KMS-11 (cell line): ENCODE results near the gene PDZD8.

Experiments used
- H2AFZ ChIP-seq: fragments of 200-600 bp; sonication (generic); 2 replicates; pipeline ENCODE4 v1.6.1; 2016; ENCODE audit warnings: antibody characterized with exemption, mixed run types, low read depth
- H3K27ac ChIP-seq: fragments of 200-600 bp; sonication (generic); 2 replicates; pipeline ENCODE4 v1.6.1; 2016; ENCODE audit warnings: mild to moderate bottlenecking, mixed run types
- H3K27me3 ChIP-seq: fragments of 200-600 bp; sonication (generic); 2 replicates; pipeline ENCODE4 v1.6.1; 2017; ENCODE audit warnings: mild to moderate bottlenecking, low read depth, mixed run types, moderate library complexity; ENCODE audit not compliant: insufficient read depth
- H3K36me3 ChIP-seq: fragments of 200-600 bp; sonication (generic); 2 replicates; pipeline ENCODE4 v1.6.1; 2017; ENCODE audit warnings: mild to moderate bottlenecking, mixed run types; ENCODE audit not compliant: insufficient read depth
- H3K4me1 ChIP-seq: fragments of 200-600 bp; sonication (generic); 2 replicates; pipeline ENCODE4 v1.6.1; 2016; ENCODE audit warnings: mild to moderate bottlenecking, low read depth, mixed run types; ENCODE audit not compliant: poor library complexity, severe bottlenecking
- H3K4me2 ChIP-seq: fragments of 200-600 bp; sonication (generic); 2 replicates; pipeline ENCODE4 v1.7.0; 2016; ENCODE audit warnings: mild to moderate bottlenecking, mixed run types
- H3K4me3 ChIP-seq: fragments of 200-600 bp; sonication (generic); IDR thresholded peaks from 2 replicates; pipeline ENCODE4 v1.6.1; 2017; ENCODE audit warnings: low read depth, low read length, mixed read lengths; ENCODE audit not compliant: insufficient read depth
- H3K79me2 ChIP-seq: fragments of 200-600 bp; sonication (generic); 2 replicates; pipeline ENCODE4 v1.6.1; 2016; ENCODE audit warnings: low read depth, mixed run types; ENCODE audit not compliant: insufficient read depth
- H3K9ac ChIP-seq: fragments of 200-600 bp; sonication (generic); 2 replicates; pipeline ENCODE4 v1.6.1; 2016; ENCODE audit warnings: mild to moderate bottlenecking, mixed run types
- H4K20me1 ChIP-seq: fragments of 200-600 bp; sonication (generic); 2 replicates; pipeline ENCODE4 v1.6.1; 2016; ENCODE audit warnings: mild to moderate bottlenecking, mixed run types; ENCODE audit not compliant: insufficient read depth
- TF ChIP-seq, protein P1 (sequence below): fragments of 200-600 bp; sonication (generic); conservative IDR thresholded peaks from 2 replicates; pipeline ENCODE4 v1.6.1; 2017; ENCODE audit warnings: low read depth, mild to moderate bottlenecking, antibody characterized with exemption, low read length, moderate library complexity, mixed read lengths

The PDZD8 gene

DNA sequence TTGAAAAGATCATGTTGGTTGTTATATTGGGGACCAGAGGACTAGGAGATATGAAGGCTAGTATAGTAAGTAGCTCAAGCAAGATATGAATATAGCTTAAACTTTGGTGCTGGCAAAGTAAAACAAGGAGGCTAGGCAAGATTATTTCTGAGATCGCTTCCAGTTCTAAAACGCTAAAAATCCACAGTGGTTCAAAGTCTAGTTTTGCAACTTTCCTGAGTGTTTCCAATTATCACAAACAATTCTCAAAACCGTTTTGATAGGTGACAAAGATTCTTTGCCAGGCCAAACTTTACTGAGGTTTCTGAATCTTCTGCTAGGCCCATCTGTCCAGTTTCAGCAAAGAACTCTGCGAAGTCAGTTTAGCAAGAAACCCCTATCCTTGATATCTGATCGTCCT is 35.3 kb downstream of the PDZD8 start:
- H2AFZ ChIP-seq = no peak overlapping the region
- peaks cover 22% of the 10 kb centered on the region for H3K4me1 ChIP-seq
- no peak overlapping the region for H3K9ac ChIP-seq
- H3K4me2 ChIP-seq = no peak overlapping the region
- no peak overlapping the region for H3K27ac ChIP-seq
- TF ChIP-seq, protein P1, sequence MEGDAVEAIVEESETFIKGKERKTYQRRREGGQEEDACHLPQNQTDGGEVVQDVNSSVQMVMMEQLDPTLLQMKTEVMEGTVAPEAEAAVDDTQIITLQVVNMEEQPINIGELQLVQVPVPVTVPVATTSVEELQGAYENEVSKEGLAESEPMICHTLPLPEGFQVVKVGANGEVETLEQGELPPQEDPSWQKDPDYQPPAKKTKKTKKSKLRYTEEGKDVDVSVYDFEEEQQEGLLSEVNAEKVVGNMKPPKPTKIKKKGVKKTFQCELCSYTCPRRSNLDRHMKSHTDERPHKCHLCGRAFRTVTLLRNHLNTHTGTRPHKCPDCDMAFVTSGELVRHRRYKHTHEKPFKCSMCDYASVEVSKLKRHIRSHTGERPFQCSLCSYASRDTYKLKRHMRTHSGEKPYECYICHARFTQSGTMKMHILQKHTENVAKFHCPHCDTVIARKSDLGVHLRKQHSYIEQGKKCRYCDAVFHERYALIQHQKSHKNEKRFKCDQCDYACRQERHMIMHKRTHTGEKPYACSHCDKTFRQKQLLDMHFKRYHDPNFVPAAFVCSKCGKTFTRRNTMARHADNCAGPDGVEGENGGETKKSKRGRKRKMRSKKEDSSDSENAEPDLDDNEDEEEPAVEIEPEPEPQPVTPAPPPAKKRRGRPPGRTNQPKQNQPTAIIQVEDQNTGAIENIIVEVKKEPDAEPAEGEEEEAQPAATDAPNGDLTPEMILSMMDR = no peak
- H3K36me3 ChIP-seq = no peaks in the 10 kb centered on the region
- no peaks in the 10 kb centered on the region for H3K27me3 ChIP-seq
- H3K4me3 ChIP-seq = no peak overlapping the region
- H4K20me1 ChIP-seq = no peaks in the 10 kb centered on the region
- peaks cover 49% of the 10 kb centered on the region for H3K79me2 ChIP-seq

DNA sequence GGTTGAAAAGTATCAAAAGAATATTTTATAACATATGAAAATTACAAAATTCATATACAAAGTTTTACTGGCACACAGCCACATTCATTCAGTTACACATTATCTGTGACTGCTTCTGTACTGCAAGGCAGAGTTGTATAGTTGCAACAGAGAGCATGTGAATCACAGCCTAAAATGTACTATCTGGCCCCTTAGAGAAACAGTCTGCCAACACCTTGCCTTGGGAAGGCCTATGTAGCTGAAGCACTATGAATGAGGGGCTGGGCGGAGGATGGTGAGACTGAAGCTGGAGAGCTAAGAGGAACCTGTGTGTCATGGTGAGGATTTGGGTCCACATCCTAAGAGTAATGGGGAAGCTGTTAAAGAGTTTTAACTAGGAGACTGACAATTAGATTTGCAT is 35.7 kb downstream of the PDZD8 start:
- H3K9ac ChIP-seq = no peak overlapping the region
- no peaks in the 10 kb centered on the region for H4K20me1 ChIP-seq
- no peak overlapping the region for H3K27ac ChIP-seq
- TF ChIP-seq, protein P1 = no peak
- H3K27me3 ChIP-seq = no peaks in the 10 kb centered on the region
- H3K36me3 ChIP-seq = no peaks in the 10 kb centered on the region
- H3K79me2 ChIP-seq = peaks cover 49% of the 10 kb centered on the region
- peaks cover 22% of the 10 kb centered on the region for H3K4me1 ChIP-seq
- no peak overlapping the region for H3K4me3 ChIP-seq
- no peak overlapping the region for H2AFZ ChIP-seq
- no peak overlapping the region for H3K4me2 ChIP-seq

DNA sequence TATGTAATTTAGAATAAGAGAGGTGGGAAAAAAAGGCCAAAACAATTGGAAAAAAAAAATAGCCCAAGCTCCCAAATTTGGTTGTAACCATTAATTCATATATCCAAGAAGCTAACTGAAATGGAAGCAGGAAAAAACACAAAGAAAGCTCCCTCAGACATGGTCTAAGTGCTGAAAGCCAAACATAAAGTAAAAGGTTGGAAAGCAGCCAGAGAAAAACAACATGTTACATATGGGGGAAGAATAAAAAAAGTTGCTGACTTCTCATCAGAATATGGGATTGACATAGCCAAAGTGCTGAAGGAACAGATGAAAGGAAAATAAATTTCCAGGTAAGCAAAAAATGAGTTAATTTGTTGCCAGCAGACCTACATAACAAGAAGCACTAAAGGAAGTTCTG is 40.3 kb downstream of the PDZD8 start:
- Histone ChIP-seq H3K36me3 (no peaks in the 10 kb centered on the region), H3K27me3 (no peaks in the 10 kb centered on the region), H3K9ac (no peak overlapping the region), H3K4me2 (no peak overlapping the region), H3K79me2 (peaks cover 23% of the 10 kb centered on the region; the same call in 1 of the 2 replicates), H2AFZ (no peak overlapping the region), H3K4me3 (no peak overlapping the region), H4K20me1 (no peaks in the 10 kb centered on the region), H3K27ac (no peak overlapping the region), H3K4me1 (no peaks in the 10 kb centered on the region)
- TF ChIP-seq, protein P1 = no peak

DNA sequence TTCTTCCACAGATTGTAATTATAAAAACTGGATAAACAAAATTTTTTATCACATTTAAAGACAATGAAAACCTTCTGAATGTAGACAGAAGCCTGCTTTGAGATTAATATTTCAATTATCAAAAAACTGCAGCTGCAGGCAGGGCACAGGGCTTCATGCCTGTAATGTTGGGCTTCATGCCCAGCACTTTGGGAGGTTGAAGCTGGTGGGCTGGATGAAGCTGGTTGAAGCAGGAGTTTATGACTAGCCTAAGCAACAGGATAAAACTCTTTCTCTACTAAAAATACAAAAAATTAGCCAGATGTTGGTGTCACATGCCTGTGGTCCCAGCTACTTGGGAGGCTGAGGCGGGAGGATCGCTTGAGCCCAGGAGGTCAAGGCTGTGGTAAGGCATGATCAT is 41.2 kb downstream of the PDZD8 start:
- Histone ChIP-seq H3K4me2 (no peak overlapping the region), H4K20me1 (no peaks in the 10 kb centered on the region), H3K27me3 (no peaks in the 10 kb centered on the region), H3K79me2 (peaks cover 16% of the 10 kb centered on the region; the same call in 1 of the 2 replicates), H3K36me3 (no peaks in the 10 kb centered on the region), H3K9ac (no peak overlapping the region), H3K4me3 (no peak overlapping the region), H3K27ac (no peak overlapping the region), H2AFZ (no peak overlapping the region), H3K4me1 (no peaks in the 10 kb centered on the region)
- TF ChIP-seq, protein P1 = no peak
